Measurements from ENCODE around the gene C15orf62.

DNA sequence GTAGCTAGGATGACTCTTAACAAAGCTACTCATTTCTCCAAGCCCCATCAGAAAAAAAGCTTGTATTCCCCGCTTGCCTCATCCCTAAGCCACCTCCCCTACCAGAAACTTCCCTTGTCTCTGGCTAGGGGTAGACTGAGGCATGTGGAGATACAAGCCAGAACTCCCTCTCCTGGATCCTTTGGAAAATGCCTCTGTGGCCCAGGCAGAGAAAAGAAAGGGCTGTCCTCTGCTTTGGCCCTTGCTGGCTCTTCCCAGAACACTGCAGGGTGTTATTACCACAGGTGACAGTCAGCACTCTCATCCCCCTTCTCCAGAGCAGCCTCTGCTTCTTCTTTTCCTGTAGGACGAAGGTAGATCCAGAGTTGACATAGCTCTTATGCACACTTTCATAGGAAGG is 29.9 kb upstream of the C15orf62 start:
- TF ChIP-seq LEF1 (IDR thresholded peaks at IDR 0.05; ENCODE audit: borderline replicate concordance): no peak
- TF ChIP-seq, protein P1, sequence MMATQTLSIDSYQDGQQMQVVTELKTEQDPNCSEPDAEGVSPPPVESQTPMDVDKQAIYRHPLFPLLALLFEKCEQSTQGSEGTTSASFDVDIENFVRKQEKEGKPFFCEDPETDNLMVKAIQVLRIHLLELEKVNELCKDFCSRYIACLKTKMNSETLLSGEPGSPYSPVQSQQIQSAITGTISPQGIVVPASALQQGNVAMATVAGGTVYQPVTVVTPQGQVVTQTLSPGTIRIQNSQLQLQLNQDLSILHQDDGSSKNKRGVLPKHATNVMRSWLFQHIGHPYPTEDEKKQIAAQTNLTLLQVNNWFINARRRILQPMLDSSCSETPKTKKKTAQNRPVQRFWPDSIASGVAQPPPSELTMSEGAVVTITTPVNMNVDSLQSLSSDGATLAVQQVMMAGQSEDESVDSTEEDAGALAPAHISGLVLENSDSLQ (IDR thresholded peaks at IDR 0.05): no peak
